GM12892 (cell line): Measurements from ENCODE around the gene KCNJ8.
"Not testable (repeated sequence)": the region's sequence is repeated elsewhere in the genome, so short reads cannot be mapped to it uniquely, and the experiment has no call there.

Experiments used
- POLR2A ChIP-seq: IDR thresholded peaks from 2 replicates; pipeline ENCODE4 v1.6.1; 2011; ENCODE audit warnings: low read depth, low read length, control low read depth
- POLR2AphosphoS5 ChIP-seq: IDR thresholded peaks from 2 replicates; pipeline ENCODE4 v1.6.1; 2011; ENCODE audit warnings: low read depth, low read length, control low read depth

DNA sequence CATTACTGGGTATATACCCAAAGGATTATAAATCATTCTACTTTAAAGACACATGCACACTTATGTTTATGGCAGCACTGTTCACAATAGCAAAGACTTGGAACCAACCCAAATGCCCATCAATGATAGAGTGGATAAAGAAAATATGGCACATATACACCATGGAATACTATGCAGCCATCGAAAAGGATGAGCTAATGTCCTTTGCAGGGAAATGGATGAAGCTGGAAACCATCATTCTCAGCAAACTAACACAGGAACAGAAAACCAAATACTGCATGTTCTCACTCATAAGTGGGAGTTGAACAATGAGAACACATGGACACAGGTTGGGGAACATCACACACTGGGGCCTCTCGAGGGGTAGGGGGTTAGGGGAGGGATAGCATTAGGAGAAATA, 37.8 kb upstream of the KCNJ8 start:
- not testable (repeated sequence) for TF ChIP-seq POLR2A, POLR2AphosphoS5
